H9 (cell line): Measurements from ENCODE around the gene ZNF614. TPM values are rescaled to one million over a fixed set of nuclear protein-coding genes. Genes with fewer than 3 reads are reported as not detected.

ENCODE experiments used
- DNase-seq: peaks from one replicate; pipeline ENCODE4 v3.0.0-alpha.2; 2017
- H2AFZ ChIP-seq: one replicate; pipeline ENCODE4 v1.6.1; 2013; ENCODE audit warnings: mild to moderate bottlenecking, low read length, control low read depth, moderate library complexity
- H2AK5ac ChIP-seq: 2 replicates; pipeline ENCODE4 v1.6.1; 2013; ENCODE audit warnings: low read length, control low read depth, mixed read lengths; ENCODE audit not compliant: insufficient read length
- H2BK120ac ChIP-seq: one replicate; pipeline ENCODE4 v1.6.1; 2013; ENCODE audit warnings: low read depth, mild to moderate bottlenecking, low read length, control low read depth, inconsistent platforms; ENCODE audit not compliant: poor library complexity, severe bottlenecking
- H2BK12ac ChIP-seq: 2 replicates; pipeline ENCODE4 v1.6.1; 2013; ENCODE audit warnings: low read length, control low read depth, mixed read lengths, low read depth; ENCODE audit not compliant: insufficient read length
- H2BK15ac ChIP-seq: 2 replicates; pipeline ENCODE4 v1.6.1; 2013; ENCODE audit warnings: low read depth, low read length, control low read depth
- H2BK20ac ChIP-seq: one replicate; pipeline ENCODE4 v1.6.1; 2013; ENCODE audit warnings: low read depth, mild to moderate bottlenecking, low read length, control low read depth, inconsistent platforms; ENCODE audit not compliant: poor library complexity, severe bottlenecking
- H2BK5ac ChIP-seq: 2 replicates; pipeline ENCODE4 v1.6.1; 2013; ENCODE audit warnings: low read length, control low read depth, mixed read lengths; ENCODE audit not compliant: insufficient read length
- H3K14ac ChIP-seq: 2 replicates; pipeline ENCODE4 v1.6.1; 2013; ENCODE audit warnings: low read length, control low read depth; ENCODE audit not compliant: insufficient read depth
- H3K18ac ChIP-seq: 2 replicates; pipeline ENCODE4 v1.6.1; 2013; ENCODE audit warnings: low read depth, mild to moderate bottlenecking, mixed read lengths, low read length, control low read depth; ENCODE audit not compliant: insufficient read length
- H3K23ac ChIP-seq: 2 replicates; pipeline ENCODE4 v1.6.1; 2013; ENCODE audit warnings: low read length, control low read depth, mixed read lengths, low read depth; ENCODE audit not compliant: insufficient read length
- H3K23me2 ChIP-seq: 2 replicates; pipeline ENCODE4 v1.6.1; 2013; ENCODE audit warnings: low read depth, mild to moderate bottlenecking, mixed read lengths, low read length, control low read depth; ENCODE audit not compliant: insufficient read length, poor library complexity, severe bottlenecking
- H3K27ac ChIP-seq: 2 replicates; pipeline ENCODE4 v1.5.1; 2013; ENCODE audit warnings: low read length, control low read depth, mixed read lengths, low read depth; ENCODE audit not compliant: insufficient read length
- H3K27me3 ChIP-seq: 2 replicates; pipeline ENCODE4 v1.6.1; 2013; ENCODE audit warnings: low read length, control low read depth, inconsistent platforms; ENCODE audit not compliant: insufficient read depth
- H3K4ac ChIP-seq: 2 replicates; pipeline ENCODE4 v1.6.1; 2013; ENCODE audit warnings: low read depth, mild to moderate bottlenecking, control low read depth, inconsistent platforms, low read length, moderate library complexity
- H3K4me1 ChIP-seq: 2 replicates; pipeline ENCODE4 v1.6.1; 2013; ENCODE audit warnings: low read length, control low read depth, inconsistent platforms; ENCODE audit not compliant: insufficient read depth
- H3K4me2 ChIP-seq: 2 replicates; pipeline ENCODE4 v1.6.1; 2013; ENCODE audit warnings: low read length, control low read depth, mixed read lengths; ENCODE audit not compliant: insufficient read length, insufficient read depth
- H3K56ac ChIP-seq: 2 replicates; pipeline ENCODE4 v1.6.1; 2013; ENCODE audit warnings: low read depth, mild to moderate bottlenecking, mixed read lengths, low read length, control low read depth; ENCODE audit not compliant: insufficient read length
- H3K79me1 ChIP-seq: 2 replicates; pipeline ENCODE4 v1.6.1; 2013; ENCODE audit warnings: low read depth, mild to moderate bottlenecking, moderate library complexity, low read length, control low read depth, inconsistent platforms; ENCODE audit not compliant: insufficient read depth, poor library complexity, severe bottlenecking
- H3K79me2 ChIP-seq: 2 replicates; pipeline ENCODE4 v1.6.1; 2013; ENCODE audit warnings: low read length, control low read depth, inconsistent platforms; ENCODE audit not compliant: insufficient read depth
- H3K9ac ChIP-seq: 2 replicates; pipeline ENCODE4 v1.6.1; 2013; ENCODE audit warnings: low read length, control low read depth, mixed read lengths; ENCODE audit not compliant: insufficient read length; ENCODE audit errors: extremely low read depth
- H3K9me3 ChIP-seq: one replicate; pipeline ENCODE4 v1.6.1; 2013; ENCODE audit warnings: low read depth, low read length, inconsistent platforms; ENCODE audit not compliant: control insufficient read depth
- H3T11ph ChIP-seq: one replicate; pipeline ENCODE4 v1.6.1; 2013; ENCODE audit warnings: mild to moderate bottlenecking, low read length, control low read depth, inconsistent platforms
- H4K20me1 ChIP-seq: one replicate; pipeline ENCODE4 v1.6.1; 2013; ENCODE audit not compliant: control insufficient read depth, insufficient read length, insufficient read depth
- H4K5ac ChIP-seq: 2 replicates; pipeline ENCODE4 v1.6.1; 2013; ENCODE audit warnings: low read depth, mild to moderate bottlenecking, mixed read lengths, low read length, control low read depth; ENCODE audit not compliant: insufficient read length
- H4K8ac ChIP-seq: replicated peaks from 2 replicates; pipeline ENCODE4 v1.6.1; 2013; ENCODE audit warnings: low read length, control low read depth, mixed read lengths, low read depth; ENCODE audit not compliant: insufficient read length
- H4K91ac ChIP-seq: 2 replicates; pipeline ENCODE4 v1.6.1; 2013; ENCODE audit warnings: low read depth, mild to moderate bottlenecking, moderate library complexity, mixed read lengths, low read length, control low read depth; ENCODE audit not compliant: insufficient read length
- H3K27ac Mint-ChIP-seq, 3 experiments: 2 replicates in 2 of 3; 3 replicates in 1 of 3; pipeline ENCODE4 v1.8.0; 2020 to 2021; ENCODE audit warnings: mixed read lengths in 3 of 3, mild to moderate bottlenecking in 1 of 3, moderate library complexity in 1 of 3
- H3K27me3 Mint-ChIP-seq: 2 replicates; pipeline ENCODE4 v1.8.0; 2021; ENCODE audit warnings: low read depth, mild to moderate bottlenecking, moderate library complexity, mixed read lengths
- H3K36me3 Mint-ChIP-seq, 3 experiments: 2 replicates in 2 of 3; 3 replicates in 1 of 3; pipeline ENCODE4 v1.8.0; 2020 to 2021; ENCODE audit warnings: low read depth in 3 of 3, mixed read lengths in 3 of 3; ENCODE audit not compliant: insufficient read depth in 1 of 3
- H3K4me1 Mint-ChIP-seq, 2 experiments: 2 replicates each; pipeline ENCODE4 v1.8.0; 2020; ENCODE audit warnings: mixed read lengths in 2 of 2
- H3K4me3 Mint-ChIP-seq, 2 experiments: 2 replicates in 1 of 2; 3 replicates in 1 of 2; pipeline ENCODE4 v1.8.0; 2020 to 2021; ENCODE audit warnings: mild to moderate bottlenecking in 2 of 2, mixed read lengths in 2 of 2, moderate library complexity in 1 of 2
- H3K9me3 Mint-ChIP-seq, 2 experiments: 2 replicates in 1 of 2; 3 replicates in 1 of 2; pipeline ENCODE4 v1.8.0; 2020; ENCODE audit warnings: mild to moderate bottlenecking in 2 of 2, mixed read lengths in 2 of 2, moderate library complexity in 1 of 2
- WGBS: extraction: QIAGEN DNeasy Blood & Tissue Kit; methylation state at CpG from one replicate; pipeline ENCODE4 v1.1.7; 2013; ENCODE audit warnings: missing lambda C conversion rate, low lambda C conversion rate, mixed read lengths; ENCODE audit not compliant: insufficient read length; ENCODE audit errors: extremely low coverage; 5-methylcytosine and 5-hydroxymethylcytosine counted together
- total RNA-seq: library from RNA; stranded (reverse); gene quantifications from 2 replicates; pipeline ENCODE4 v1.2.1, GENCODE V29; 2021
- TF ChIP-seq, protein P1 (sequence below): fragments of 200-600 bp; sonication (generic); conservative IDR thresholded peaks from 3 replicates; pipeline ENCODE4 v1.8.0; 2021; ENCODE audit warnings: antibody characterized with exemption, mild to moderate bottlenecking

Gene ZNF614
- total RNA-seq, 1 experiment from 2014 or later = 23.1 TPM

DNA sequence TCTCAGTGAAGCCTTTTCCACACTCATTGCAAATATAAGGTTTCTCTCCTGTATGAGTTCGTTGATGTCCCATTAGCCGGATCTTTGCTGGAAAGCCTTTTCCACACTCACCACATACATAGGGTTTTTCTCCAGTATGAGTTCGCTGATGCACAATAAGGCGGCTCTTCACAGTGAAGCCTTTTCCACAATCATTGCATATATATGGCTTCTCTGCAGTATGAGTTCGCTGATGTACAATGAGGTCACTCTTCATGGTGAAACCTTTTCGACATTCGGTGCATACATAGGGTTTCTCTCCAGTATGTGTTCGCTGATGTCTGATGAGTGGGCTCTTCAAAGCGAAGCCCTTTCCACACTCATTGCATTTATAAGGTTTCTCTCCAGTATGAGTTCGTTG, 34.8 kb downstream of the ZNF614 start:
- Histone ChIP-seq H3K23ac (no peak overlapping the region), H3K27ac (no peak overlapping the region), H4K20me1 (no peaks in the 10 kb centered on the region), H2BK12ac (no peak overlapping the region), H3K4me2 (no peak overlapping the region), H2BK120ac (no peak overlapping the region), H2AK5ac (no peak overlapping the region), H3K79me2 (no peaks in the 10 kb centered on the region), H3K18ac (no peak overlapping the region), H4K91ac (no peak overlapping the region), H3K14ac (no peak overlapping the region), H3K23me2 (no peaks in the 10 kb centered on the region), H3K9me3 (peaks cover 63% of the 10 kb centered on the region), H2BK5ac (no peak overlapping the region), H2AFZ (no peak overlapping the region), H3K27me3 (no peaks in the 10 kb centered on the region), H4K8ac (no peak overlapping the region), H2BK15ac (no peak overlapping the region), H2BK20ac (no peak overlapping the region), H3K4ac (no peak overlapping the region), H3K56ac (no peak overlapping the region), H3K9ac (no peak overlapping the region), H3K4me1 (no peaks in the 10 kb centered on the region), H4K5ac (no peak overlapping the region), H3K79me1 (no peaks in the 10 kb centered on the region), H3T11ph (no peak overlapping the region)
- WGBS = no CpG with 5 or more reads among the region's 10 CpGs
- peaks cover 91 to 92% of the 10 kb centered on the region in 2 experiments for H3K9me3 Mint-ChIP-seq
- TF ChIP-seq, protein P1, sequence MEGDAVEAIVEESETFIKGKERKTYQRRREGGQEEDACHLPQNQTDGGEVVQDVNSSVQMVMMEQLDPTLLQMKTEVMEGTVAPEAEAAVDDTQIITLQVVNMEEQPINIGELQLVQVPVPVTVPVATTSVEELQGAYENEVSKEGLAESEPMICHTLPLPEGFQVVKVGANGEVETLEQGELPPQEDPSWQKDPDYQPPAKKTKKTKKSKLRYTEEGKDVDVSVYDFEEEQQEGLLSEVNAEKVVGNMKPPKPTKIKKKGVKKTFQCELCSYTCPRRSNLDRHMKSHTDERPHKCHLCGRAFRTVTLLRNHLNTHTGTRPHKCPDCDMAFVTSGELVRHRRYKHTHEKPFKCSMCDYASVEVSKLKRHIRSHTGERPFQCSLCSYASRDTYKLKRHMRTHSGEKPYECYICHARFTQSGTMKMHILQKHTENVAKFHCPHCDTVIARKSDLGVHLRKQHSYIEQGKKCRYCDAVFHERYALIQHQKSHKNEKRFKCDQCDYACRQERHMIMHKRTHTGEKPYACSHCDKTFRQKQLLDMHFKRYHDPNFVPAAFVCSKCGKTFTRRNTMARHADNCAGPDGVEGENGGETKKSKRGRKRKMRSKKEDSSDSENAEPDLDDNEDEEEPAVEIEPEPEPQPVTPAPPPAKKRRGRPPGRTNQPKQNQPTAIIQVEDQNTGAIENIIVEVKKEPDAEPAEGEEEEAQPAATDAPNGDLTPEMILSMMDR = no peak
- peaks cover 70 to 82% (median 78%) of the 10 kb centered on the region in 3 experiments for H3K36me3 Mint-ChIP-seq
- no peak overlapping the region for H3K4me3 Mint-ChIP-seq
- no peak overlapping the region for H3K27ac Mint-ChIP-seq
- no peaks in the 10 kb centered on the region for H3K4me1 Mint-ChIP-seq
- no peak for DNase-seq
- H3K27me3 Mint-ChIP-seq = no peaks in the 10 kb centered on the region; the same call in 1 of the 2 replicates
